HEK293 (cell line): Measurements from ENCODE around the gene CEMIP2.

Experiments used
- CTCF ChIA-PET: fragments of 350-600 bp; formaldehyde crosslinking; extraction: SDS; loops from one replicate; lab custom pipeline; 2021; ENCODE audit warnings: antibody characterized with exemption; lab: Yijun Ruan, JAX
- POLR2A ChIA-PET: fragments of 300-600 bp; formaldehyde crosslinking; extraction: SDS; loops from one replicate; lab custom pipeline; 2020; ENCODE audit warnings: antibody characterized with exemption, inconsistent platforms; lab: Yijun Ruan, JAX
- H3K27ac ChIP-seq: fragments of 200-500 bp; sonication (Bioruptor generic); 2 replicates; pipeline ENCODE4 v1.5.1; 2014; ENCODE audit warnings: low read depth, low read length, control low read depth, inconsistent platforms; ENCODE audit errors: extremely low read depth
- H3K36me3 ChIP-seq, 2 experiments: fragments of 200-500 bp in 1 of 2; sonication (Bioruptor generic) in 1 of 2; 1 replicate in 1 of 2; 2 replicates in 1 of 2; pipeline ENCODE4 v1.5.1; 2014 to 2017; ENCODE audit warnings: inconsistent platforms in 2 of 2, low read length in 2 of 2; ENCODE audit not compliant: control insufficient read depth in 2 of 2, insufficient read depth in 1 of 2
- H3K4me1 ChIP-seq: fragments of 200-500 bp; sonication (Bioruptor generic); 2 replicates; pipeline ENCODE4 v1.5.1; 2014; ENCODE audit warnings: mild to moderate bottlenecking, low read length, inconsistent platforms; ENCODE audit not compliant: control insufficient read depth, insufficient read depth
- H3K4me3 ChIP-seq: 2 replicates; pipeline ENCODE4 v1.5.1; 2011; ENCODE audit warnings: low read depth, mild to moderate bottlenecking, control low read depth, low read length, moderate library complexity
- H3K9me3 ChIP-seq: fragments of 200-500 bp; sonication (Bioruptor generic); 2 replicates; pipeline ENCODE4 v1.5.1; 2014; ENCODE audit warnings: low read depth, low read length, inconsistent platforms; ENCODE audit not compliant: control insufficient read depth, insufficient read depth
- EGR2 ChIP-seq: fragments of 450-650 bp; formaldehyde crosslinking; IDR thresholded peaks from 2 replicates; pipeline ENCODE4 v1.5.1; 2016; ENCODE audit warnings: low read depth, missing biosample characterization, missing genetic modification characterization
- GLI2 ChIP-seq: fragments of 450-650 bp; formaldehyde crosslinking; IDR thresholded peaks from 2 replicates; pipeline ENCODE4; 2017; ENCODE audit warnings: missing biosample characterization, missing genetic modification characterization, low read depth, borderline replicate concordance
- IKZF3 ChIP-seq: fragments of 450-650 bp; IDR thresholded peaks from 2 replicates; pipeline ENCODE4 v1.5.0; 2018; ENCODE audit warnings: missing biosample characterization, mild to moderate bottlenecking, missing genetic modification characterization, moderate library complexity
- MZF1 ChIP-seq: fragments of 450-650 bp; formaldehyde crosslinking; IDR thresholded peaks from 2 replicates; pipeline ENCODE4 v1.5.1; 2017; ENCODE audit warnings: missing biosample characterization, missing genetic modification characterization, borderline replicate concordance
- ZFP3 ChIP-seq: fragments of 450-650 bp; formaldehyde crosslinking; IDR thresholded peaks from 2 replicates; pipeline ENCODE4 v1.5.1; 2016; ENCODE audit warnings: low read depth, missing biosample characterization, missing genetic modification characterization
- ZNF112 ChIP-seq: fragments of 450-650 bp; formaldehyde crosslinking; IDR thresholded peaks from 2 replicates; pipeline ENCODE4 v1.5.0; 2017; ENCODE audit warnings: missing biosample characterization, missing genetic modification characterization
- ZNF140 ChIP-seq: fragments of 450-650 bp; formaldehyde crosslinking; IDR thresholded peaks from 2 replicates; pipeline ENCODE4 v1.5.1; 2016; ENCODE audit warnings: missing biosample characterization, missing genetic modification characterization
- ZNF214 ChIP-seq: fragments of 450-650 bp; formaldehyde crosslinking; IDR thresholded peaks from 2 replicates; pipeline ENCODE4 v1.5.1; 2017; ENCODE audit warnings: missing biosample characterization, mild to moderate bottlenecking, missing genetic modification characterization, borderline replicate concordance
- ZNF398 ChIP-seq: fragments of 450-650 bp; formaldehyde crosslinking; IDR thresholded peaks from 2 replicates; pipeline ENCODE4 v1.5.1; 2017; ENCODE audit warnings: missing biosample characterization, missing genetic modification characterization
- ZNF488 ChIP-seq: fragments of 450-650 bp; formaldehyde crosslinking; IDR thresholded peaks from 2 replicates; pipeline ENCODE4 v1.5.1; 2016; ENCODE audit warnings: missing biosample characterization, missing genetic modification characterization
- ZNF544 ChIP-seq: fragments of 450-650 bp; formaldehyde crosslinking; IDR thresholded peaks from 2 replicates; pipeline ENCODE4 v1.5.0; 2017; ENCODE audit warnings: missing biosample characterization, missing genetic modification characterization
- ZNF549 ChIP-seq: fragments of 450-650 bp; IDR thresholded peaks from 2 replicates; pipeline ENCODE4 v1.5.1; 2018; ENCODE audit warnings: missing biosample characterization, missing genetic modification characterization, mild to moderate bottlenecking, inconsistent platforms, moderate library complexity
- ZNF558 ChIP-seq: fragments of 450-650 bp; formaldehyde crosslinking; IDR thresholded peaks from 2 replicates; pipeline ENCODE4 v1.5.1; 2016; ENCODE audit warnings: missing biosample characterization, missing genetic modification characterization
- ZNF664 ChIP-seq: fragments of 450-650 bp; formaldehyde crosslinking; IDR thresholded peaks from 2 replicates; pipeline ENCODE4 v1.5.1; 2016; ENCODE audit warnings: missing biosample characterization, missing genetic modification characterization
- ZNF785 ChIP-seq: fragments of 450-650 bp; formaldehyde crosslinking; IDR thresholded peaks from 2 replicates; pipeline ENCODE4 v1.5.1; 2016; ENCODE audit warnings: missing biosample characterization, missing genetic modification characterization
- ZNF830 ChIP-seq: fragments of 450-650 bp; IDR thresholded peaks from 2 replicates; pipeline ENCODE4 v1.5.0; 2018; ENCODE audit warnings: missing biosample characterization, missing genetic modification characterization, low read depth, mild to moderate bottlenecking, moderate library complexity
- ZSCAN16 ChIP-seq: fragments of 450-650 bp; formaldehyde crosslinking; IDR thresholded peaks from 2 replicates; pipeline ENCODE4 v1.5.1; 2016; ENCODE audit warnings: missing biosample characterization, missing genetic modification characterization
- TF ChIP-seq, protein P1 (sequence below): fragments of 450-650 bp; formaldehyde crosslinking; IDR thresholded peaks from 2 replicates; pipeline ENCODE4 v1.5.1; 2016; ENCODE audit warnings: missing biosample characterization, missing genetic modification characterization
- TF ChIP-seq, protein P2 (sequence below): fragments of 450-650 bp; IDR thresholded peaks from 2 replicates; pipeline ENCODE4 v1.5.1; 2018; ENCODE audit warnings: missing biosample characterization, missing genetic modification characterization

The CEMIP2 gene

GRCh38 chr9:71763832-71764231 lies 4.5 kb downstream of the CEMIP2 start:
- H3K9me3 ChIP-seq: no peaks in the 10 kb centered on the region
- no peak overlapping the region for H3K4me3 ChIP-seq
- ChIA-PET CTCF (no interaction called here), POLR2A (no interaction called here)
- H3K4me1 ChIP-seq: peaks cover 4% of the 10 kb centered on the region; the same call in 1 of the 2 replicates
- TF ChIP-seq GLI2 (tag by site-specific recombination): no peak
- TF ChIP-seq ZNF549 (tag by site-specific recombination): no peak
- TF ChIP-seq ZNF214 (tag by site-specific recombination): no peak
- no peak for TF ChIP-seq ZNF558 (tag by site-specific recombination)
- no peak for TF ChIP-seq ZNF664
- no peak for TF ChIP-seq IKZF3 (tag by site-specific recombination)
- no peaks in the 10 kb centered on the region for H3K36me3 ChIP-seq
- no peak overlapping the region for H3K27ac ChIP-seq

GRCh38 chr9:71762900-71763653 lies 5.2 kb downstream of the CEMIP2 start:
- Histone ChIP-seq H3K27ac (no peak overlapping the region), H3K4me1 (peaks cover 4% of the 10 kb centered on the region), H3K4me3 (no peak overlapping the region), H3K9me3 (no peaks in the 10 kb centered on the region), H3K36me3 (no peaks in the 10 kb centered on the region)
- ChIA-PET CTCF (interaction anchor here (0.7 to 0.8 kb wide), 3 partner anchors 63 to 263 kb away, joined by 3 to 5 read pairs (median 3); no protein-coding TSS in a partner anchor), POLR2A (no interaction called here)
- TF ChIP-seq ZNF398 (tag by site-specific recombination) (no peak), ZNF830 (no peak), ZFP3 (tag by site-specific recombination) (no peak), MZF1 (no peak), ZNF664 (no peak), ZNF140 (no peak), ZNF785 (tag by site-specific recombination) (no peak), ZNF112 (tag by site-specific recombination) (no peak), ZNF488 (tag by site-specific recombination) (no peak), ZSCAN16 (no peak), ZNF544 (tag by site-specific recombination) (no peak), EGR2 (tag by site-specific recombination) (no peak)
- TF ChIP-seq, protein P1, sequence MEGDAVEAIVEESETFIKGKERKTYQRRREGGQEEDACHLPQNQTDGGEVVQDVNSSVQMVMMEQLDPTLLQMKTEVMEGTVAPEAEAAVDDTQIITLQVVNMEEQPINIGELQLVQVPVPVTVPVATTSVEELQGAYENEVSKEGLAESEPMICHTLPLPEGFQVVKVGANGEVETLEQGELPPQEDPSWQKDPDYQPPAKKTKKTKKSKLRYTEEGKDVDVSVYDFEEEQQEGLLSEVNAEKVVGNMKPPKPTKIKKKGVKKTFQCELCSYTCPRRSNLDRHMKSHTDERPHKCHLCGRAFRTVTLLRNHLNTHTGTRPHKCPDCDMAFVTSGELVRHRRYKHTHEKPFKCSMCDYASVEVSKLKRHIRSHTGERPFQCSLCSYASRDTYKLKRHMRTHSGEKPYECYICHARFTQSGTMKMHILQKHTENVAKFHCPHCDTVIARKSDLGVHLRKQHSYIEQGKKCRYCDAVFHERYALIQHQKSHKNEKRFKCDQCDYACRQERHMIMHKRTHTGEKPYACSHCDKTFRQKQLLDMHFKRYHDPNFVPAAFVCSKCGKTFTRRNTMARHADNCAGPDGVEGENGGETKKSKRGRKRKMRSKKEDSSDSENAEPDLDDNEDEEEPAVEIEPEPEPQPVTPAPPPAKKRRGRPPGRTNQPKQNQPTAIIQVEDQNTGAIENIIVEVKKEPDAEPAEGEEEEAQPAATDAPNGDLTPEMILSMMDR (tag by site-specific recombination): no peak
- TF ChIP-seq, protein P2, sequence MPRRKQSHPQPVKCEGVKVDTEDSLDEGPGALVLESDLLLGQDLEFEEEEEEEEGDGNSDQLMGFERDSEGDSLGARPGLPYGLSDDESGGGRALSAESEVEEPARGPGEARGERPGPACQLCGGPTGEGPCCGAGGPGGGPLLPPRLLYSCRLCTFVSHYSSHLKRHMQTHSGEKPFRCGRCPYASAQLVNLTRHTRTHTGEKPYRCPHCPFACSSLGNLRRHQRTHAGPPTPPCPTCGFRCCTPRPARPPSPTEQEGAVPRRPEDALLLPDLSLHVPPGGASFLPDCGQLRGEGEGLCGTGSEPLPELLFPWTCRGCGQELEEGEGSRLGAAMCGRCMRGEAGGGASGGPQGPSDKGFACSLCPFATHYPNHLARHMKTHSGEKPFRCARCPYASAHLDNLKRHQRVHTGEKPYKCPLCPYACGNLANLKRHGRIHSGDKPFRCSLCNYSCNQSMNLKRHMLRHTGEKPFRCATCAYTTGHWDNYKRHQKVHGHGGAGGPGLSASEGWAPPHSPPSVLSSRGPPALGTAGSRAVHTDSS (tag by site-specific recombination): no peak
